Renal cortex interstitium (tissue), 11 donors: ENCODE data around the gene ATAD1. TPM values are rescaled to one million over a fixed set of nuclear protein-coding genes. Genes with fewer than 3 reads are reported as not detected.
"Not testable (repeated sequence)": the region's sequence is repeated elsewhere in the genome, so short reads cannot be mapped to it uniquely, and the experiment has no call there.

Experiments used
- DNase-seq, 11 donors: peaks; one replicate each; pipeline ENCODE4 v3.0.0-alpha.2; 2013; ENCODE audit warnings: low read depth in 9 of 11, low spot score in 4 of 11; ENCODE audit errors: extremely low read depth in 1 of 11
- polyA plus RNA-seq, 3 donors: library from polyadenylated mRNA; unstranded; fragments of 120-200 nt; gene quantifications; one replicate each; pipeline ENCODE4 v1.2.1, GENCODE V29; 2013; ENCODE audit not compliant: insufficient read length in 3 of 3

ATAD1 gene
- polyA plus RNA-seq, 3 donors, result 51.4 to 67.7 (median 59.3) TPM

DNA sequence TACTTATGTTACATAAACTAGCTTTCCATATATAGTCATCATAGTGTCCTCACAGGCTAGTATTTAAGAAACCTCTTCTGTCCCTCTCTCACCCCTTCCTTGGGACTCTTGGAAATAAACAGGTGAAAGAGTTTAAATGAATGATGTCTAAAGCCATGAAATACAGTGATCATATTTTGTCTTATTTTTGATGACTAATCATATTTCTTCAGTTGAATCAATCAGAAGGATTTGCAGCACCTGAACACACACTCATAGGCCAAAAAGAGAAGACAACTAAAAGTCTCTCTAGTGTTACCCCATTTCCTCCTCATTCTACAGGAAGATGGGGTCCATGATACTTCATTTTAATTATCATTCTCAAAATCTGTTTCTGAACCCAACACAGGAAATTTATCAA lies 8.6 kb upstream of the ATAD1 start:
- DNase-seq, result no peak

DNA sequence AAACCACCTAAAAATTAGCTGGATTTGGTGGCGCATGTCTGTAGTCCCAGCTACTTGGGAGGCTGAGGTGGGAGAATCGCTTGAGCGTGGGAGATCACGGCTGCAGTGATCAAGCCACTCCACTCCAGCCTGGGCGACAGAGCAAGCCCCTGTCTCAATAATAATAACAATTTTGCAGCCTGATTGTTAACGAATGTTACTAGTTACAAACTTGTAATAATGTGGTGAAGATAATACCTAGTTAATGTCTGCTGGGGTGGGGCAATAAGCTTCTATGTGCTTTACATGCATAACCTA lies 1.2 kb upstream of the ATAD1 start:
- DNase-seq, result no peak

DNA sequence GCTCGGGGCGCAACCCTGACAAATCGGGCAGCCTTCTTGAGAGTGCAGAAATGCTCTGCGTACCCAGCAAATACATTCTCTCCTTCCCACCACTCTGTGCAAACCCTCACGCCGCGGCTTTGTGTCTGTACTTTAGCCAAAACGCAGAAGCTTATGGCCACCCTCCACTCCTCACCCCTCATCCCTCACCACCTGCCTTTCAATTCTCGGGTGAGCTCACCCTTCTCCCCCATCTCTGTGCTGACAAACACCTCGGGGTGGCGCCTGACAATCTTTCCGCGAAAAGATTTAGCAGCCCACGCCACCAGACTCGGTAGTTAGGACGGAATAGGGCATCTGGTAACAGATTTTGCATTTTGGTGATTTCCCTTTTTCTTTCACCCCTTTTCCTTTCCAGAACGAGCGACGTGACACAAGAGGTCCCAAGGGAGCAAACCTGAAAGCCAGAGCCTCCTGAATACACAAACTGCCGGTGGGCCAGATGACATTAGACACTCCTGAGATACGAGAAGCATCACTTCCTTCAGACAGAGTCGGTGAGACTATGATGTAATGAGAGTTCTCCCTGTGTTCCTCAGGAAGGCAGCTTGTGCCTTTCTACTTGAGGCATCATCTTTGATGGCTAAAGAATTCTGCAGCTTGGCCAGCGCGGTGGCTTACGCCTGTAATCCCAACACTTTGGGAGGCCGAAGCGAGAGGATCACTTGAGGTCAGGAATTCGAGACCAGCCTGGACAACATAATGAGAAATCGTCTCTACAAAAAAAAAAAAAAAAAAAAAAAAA lies 671 bp upstream of the ATAD1 start:
- DNase-seq, result peak in 9 of 11 donors; percentile 10 to 41 (median 22)

DNA sequence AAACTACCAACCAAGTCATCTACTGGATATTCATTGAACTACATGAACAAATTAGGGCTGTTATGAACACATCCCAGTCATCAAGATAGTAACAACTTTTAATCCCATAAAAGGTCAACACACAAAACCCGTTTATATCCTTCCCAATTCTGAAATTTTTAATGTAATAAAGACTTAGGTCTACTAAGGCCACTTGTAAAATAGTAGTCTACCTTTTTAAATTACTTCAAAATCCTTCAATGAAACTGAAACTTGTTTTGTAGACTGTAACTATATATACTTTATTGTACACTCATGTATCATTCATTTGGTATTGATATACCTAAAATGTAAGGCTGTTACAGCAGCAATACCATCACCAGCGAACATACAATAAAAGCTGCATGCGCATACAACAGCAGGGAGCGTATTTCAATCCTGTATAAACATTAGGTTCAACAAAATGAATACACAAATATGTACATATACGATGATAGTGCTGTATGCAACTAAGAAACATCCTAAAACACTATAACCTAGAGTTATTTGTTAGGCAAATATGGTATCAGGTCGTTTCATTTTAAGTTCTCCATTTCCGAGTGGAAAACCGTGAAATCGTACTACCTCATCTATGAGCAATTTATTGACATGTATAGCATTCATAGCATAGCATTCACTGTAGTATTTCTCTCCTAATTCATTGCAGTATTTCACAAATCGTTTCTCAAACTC lies 973 bp downstream of the ATAD1 start:
- peak in 1 of 11 donors; percentile 2 for DNase-seq

DNA sequence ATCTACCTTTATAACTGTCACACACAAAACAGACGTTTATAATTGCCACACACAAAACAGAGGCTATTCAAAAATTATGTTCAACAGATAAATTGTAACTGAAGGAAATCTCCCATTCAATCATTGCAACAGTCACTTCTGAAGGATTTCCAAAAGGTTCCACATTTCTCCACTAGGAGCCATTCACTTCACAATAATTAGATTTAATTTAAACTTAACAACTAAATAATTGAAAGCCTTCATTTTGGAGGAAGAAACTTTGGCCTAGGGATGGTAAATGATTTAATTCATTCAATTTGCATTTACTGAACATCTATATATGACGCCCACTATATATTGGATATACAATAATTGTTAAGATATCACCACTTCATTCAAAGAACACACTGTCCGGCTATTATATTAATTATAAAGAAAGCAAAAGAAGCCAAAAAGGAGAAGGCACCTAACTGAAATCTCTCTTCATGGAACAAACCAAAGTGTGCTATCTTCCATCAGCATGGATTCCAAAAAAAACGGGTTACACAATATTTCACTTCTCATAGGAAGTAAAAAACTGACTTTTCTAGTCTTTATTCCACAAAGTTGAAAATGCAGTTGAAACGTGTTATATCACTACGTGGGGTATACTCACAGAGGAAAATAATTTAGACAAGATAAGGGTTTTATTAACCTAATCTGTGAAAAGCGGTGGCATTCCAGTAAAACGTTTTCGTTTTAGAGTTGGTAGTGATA lies 1.7 kb downstream of the ATAD1 start:
- no peak for DNase-seq

DNA sequence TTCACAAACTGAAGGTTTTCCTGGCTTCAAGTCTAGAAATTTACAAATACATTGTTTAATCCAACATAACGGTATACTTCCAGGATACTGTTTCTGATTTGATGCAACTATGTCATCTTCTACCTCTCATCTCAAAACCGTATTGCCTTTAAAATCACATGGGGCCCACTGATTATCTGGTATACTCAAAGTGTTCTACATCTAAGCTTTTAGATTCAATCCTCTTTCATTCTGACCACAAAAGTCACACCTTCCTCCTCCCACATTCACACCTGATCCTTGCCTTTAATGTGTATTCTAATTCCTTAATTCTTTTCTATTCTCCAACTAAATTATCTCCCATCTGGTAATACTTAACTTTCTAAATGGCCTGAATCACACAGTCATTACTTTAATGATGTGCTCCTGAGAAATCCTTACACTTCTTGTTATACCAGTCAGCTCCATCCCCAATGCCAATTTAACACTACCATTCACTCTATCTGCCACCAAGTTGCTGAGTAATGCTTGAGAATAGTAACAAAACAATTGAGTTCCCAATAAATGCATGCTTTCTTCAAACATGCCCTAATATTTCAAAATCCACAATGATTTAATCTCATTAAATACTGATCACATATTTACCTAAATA lies 13.0 kb downstream of the ATAD1 start:
- DNase-seq, result no peak

DNA sequence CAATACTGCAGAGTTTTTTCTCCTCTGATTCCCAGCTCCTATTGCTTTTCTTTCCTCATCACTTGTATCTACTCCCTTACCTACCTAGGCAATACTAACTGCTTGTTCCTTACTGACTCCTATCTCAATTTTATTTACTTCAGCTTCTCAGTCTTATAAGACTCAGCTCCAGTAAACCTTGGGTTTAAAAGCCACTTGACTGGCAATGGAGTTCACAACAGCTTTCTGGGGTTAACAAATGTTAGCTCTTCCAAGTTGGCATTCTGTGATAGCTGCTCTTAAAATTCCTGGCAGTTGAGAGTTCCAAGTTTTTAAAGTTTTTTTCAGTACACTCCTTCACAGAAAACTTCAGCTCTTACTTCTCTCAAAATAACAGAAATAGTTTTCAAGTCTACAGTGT lies 14.2 kb downstream of the ATAD1 start:
- no peak for DNase-seq

DNA sequence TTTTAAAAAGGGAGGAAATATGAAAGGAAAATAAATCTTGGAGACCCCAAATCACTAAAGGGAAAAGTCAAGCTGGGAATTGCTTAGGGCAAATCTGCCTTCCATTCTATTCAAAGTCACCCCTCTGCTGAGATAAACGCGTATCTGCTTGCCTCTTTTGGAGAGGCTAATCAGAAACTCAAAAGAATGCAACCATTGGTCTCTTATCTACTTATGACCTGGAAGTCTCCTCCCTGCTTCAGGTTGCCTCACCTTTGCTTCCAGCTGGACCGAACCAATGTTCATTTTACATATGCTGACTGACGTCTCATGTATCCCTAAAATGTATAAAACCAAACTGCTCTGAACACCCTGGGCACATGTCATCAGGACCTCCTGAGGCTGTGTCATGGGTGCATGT lies 14.7 kb downstream of the ATAD1 start:
- DNase-seq, result no peak

DNA sequence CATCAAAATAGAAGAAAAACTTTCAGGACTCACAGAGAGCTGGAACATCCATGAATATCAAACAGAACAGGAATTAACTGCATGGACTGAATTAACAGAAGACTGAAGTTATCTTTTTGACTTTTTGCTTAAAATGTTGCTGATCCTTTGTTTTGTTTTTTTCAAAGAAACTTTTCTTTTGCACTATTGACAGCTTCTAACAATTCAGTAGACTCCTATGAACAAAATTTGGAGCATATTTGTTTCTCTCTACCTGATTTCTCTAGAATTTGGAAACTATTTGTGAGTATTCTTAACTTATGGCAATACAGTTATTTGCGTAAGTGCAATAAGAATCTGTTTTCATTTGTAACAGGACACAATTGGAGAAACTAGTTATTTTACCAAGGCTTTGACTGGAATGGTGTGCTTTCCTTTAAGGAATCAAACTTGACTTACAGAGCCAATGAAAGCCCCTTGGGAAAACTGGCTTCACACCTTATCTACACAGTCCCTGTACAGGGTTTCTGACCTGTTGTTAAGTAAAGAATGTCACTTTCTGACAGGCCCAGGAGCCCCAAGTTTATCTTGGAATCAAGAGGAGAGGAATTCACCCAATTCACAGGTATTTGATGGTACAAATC lies 16.1 kb downstream of the ATAD1 start:
- not testable (repeated sequence) for DNase-seq

DNA sequence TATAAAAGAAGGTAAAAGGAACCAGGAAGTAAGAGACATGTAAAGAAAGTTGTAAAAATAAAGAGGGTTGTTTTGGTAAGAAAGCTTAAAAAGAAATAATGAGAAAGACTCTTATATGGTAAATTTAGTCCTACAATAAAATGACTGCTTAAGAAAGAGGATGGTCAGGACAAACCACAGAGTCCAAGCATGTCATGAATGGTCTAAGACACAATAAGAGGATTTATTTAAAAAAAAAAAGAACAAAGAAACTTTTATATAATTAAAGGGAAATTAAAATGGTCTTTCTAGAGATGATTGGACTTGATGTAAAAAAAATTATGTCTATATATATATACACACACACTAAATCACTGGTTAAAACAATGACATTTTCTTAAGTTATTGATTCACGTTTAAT lies 18.2 kb downstream of the ATAD1 start:
- no peak for DNase-seq

DNA sequence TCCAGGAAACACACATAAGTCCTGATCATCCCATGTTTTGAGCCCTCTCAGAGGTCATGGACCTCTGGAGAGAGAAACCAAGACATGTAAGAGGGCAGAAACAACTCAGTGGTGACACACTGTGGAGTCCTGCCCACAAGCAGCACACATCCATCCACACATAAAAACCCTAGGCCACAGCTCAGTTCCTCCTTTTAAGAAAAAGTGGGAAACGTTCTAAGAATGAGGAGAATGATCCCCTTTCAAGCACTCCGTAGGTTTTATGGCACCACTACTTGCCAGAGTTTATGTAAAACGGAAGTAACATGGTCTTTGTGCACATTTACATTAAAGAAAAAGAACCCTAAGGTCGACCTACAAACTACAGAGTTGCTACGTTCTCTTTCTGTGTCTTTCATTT lies 19.9 kb downstream of the ATAD1 start:
- DNase-seq, result no peak

DNA sequence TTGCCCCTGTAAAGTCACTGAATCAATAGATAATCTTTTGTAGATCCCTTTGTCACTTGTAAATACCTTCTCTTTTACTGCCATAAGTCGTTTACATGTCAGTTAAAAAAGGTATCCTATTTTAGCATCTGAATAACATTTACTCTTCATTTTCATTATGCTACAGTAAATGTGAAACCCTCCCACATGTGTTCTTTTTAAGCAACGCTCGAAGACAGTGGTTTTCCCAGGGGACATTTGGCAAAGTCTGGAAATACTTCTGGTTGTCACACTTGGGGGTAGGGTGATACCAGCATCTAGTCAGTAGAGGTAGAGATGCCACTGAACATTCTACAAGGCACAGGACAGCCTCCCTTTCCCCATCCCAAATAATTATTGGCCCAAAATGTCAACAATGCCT lies 23.7 kb downstream of the ATAD1 start:
- no peak for DNase-seq

DNA sequence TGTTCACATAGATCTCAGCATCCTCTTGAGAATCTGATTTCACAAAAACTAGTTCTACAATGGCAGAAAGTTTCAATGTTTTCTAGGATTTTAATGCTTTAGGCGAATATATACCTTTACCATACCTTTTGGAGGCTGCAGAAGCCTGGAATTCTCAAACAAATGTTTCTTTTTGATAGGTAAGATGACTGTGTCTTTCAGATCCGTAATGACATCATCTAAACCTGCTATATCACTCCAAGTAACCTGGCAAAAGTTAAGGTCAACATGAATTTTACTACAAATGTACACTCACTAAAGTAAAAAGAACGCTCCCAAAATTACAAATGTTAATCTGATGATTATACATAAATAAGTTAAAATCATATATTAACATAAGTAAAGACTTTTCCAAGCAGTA lies 27.8 kb downstream of the ATAD1 start:
- no peak for DNase-seq

DNA sequence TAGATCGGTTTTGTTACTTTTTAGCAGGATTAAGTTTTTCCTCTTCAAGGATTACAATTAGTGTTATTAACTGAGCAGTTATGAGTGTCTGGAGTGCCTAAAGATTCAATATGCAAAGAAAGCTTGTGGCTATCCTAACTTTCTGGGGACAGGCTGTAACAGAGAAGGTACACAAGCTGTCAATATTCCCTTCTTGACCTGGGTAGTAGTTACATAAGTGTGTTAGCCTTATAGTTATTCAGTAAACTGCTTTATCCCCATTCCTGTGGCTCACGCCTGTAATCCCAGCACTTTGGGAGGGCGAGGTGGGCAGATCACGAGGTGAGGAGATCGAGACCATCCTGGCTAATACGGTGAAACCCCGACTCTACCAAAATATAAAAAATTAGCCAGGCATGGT lies 31.6 kb downstream of the ATAD1 start:
- no peak for DNase-seq

DNA sequence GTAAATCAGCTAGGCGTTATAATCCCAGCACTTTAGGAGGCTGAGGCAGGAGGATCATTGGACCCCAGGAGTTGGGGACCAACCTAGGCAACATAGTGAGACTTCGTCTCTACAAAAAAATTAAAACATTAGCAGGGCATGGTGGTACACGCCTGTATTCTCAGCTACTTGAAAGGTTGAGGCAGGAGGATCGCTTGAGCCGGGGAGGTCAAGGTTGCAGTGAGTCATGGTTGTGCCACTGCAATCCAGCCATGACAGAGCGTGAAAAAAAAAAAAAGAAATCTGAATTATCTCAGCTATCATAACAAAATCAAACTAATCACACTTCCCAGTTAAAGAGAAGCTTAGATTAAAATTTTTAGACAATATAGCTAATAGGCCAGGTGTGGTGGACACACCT lies 35.3 kb downstream of the ATAD1 start:
- no peak for DNase-seq

DNA sequence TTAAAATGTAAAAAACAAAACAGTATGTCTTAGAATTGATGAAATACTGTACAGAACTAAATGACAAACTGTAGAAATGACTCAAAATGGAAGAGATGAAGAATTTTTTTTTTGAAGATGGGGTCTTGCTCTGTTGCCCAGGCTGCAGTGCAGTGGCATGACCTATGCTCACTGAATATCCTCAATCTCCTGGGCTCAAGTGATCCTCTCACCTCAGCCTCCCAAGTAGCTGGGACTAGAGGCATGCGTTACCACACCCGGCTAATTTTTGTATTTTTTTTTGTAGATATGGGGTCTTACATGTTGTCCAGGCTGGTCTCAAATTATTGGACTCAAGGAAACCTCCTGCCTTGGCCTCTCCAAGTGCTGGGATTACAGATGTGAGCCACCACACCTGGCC lies 36.5 kb downstream of the ATAD1 start:
- no peak for DNase-seq

DNA sequence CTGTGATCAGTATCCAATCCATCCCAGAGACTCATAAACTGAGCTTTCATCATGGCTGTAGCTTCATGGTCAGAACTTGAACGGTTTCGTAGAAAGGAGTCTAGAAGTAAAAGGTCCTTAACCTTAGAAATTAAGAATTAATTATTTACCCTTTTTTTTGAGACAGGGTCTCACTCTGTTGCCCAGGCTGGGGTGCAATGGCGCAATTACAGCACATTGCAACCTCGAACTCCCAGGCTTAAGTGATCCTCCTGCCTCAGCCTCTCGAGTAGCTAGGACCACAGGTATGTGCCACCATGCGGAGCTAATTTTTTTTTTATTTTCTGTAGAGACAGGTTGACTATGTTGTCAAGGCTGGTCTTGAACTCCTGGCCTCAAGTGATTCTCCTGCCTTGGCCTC lies 41.7 kb downstream of the ATAD1 start:
- no peak for DNase-seq

DNA sequence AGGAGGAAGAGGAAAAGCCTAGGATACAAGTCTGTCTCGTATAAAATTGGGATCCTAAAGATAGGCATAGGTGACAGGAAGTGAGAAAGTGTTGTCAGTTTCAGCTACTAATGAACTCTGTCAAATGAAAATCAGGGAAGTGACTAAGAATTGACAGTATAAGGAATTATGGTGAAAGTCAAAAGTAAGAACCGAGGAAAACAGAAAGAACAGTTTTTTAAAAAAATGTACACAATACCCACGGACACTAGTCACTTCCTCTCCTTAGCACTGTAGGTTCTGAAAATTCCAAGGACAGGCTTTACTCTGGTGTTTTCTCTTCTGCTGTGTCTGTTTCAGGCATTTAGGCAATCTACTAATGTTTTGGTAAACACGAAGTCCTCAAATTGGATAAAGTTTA lies 42.3 kb downstream of the ATAD1 start:
- no peak for DNase-seq

DNA sequence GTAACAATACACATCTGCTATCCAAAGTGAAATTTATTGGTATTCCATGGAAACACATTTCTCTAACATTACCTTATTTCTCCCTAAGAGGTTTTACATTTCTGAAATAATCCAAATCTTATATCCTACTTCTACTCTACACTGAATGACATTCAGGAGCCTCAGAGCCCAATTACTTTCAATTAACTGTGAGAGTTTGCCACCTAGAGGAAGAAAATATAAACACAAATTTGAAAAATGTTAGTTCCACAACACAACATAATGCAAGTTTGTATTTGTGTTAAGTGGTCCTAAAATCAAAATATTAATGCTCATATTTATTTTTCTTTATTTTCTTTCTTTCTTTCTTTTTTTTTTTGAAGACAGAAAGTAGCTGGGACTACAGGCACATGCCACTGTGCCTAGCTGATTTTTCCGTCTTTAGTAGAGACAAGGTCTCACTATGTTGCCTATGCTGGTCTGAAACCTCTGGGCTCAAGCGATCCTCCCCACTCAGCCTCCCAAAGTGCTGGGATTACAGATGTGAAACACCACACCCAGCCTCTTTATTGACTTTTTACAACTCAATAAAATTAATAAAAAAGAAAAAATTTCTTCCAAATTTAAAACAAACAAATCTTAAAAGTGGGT lies 46.0 kb downstream of the ATAD1 start:
- DNase-seq, result peak in 3 of 11 donors; percentile 7 to 33 (median 24)
